ENCODE results near the gene BUD23.
"Not testable (repeated sequence)": the region's sequence is repeated elsewhere in the genome, so short reads cannot be mapped to it uniquely, and the experiment has no call there.

Gene BUD23

DNA sequence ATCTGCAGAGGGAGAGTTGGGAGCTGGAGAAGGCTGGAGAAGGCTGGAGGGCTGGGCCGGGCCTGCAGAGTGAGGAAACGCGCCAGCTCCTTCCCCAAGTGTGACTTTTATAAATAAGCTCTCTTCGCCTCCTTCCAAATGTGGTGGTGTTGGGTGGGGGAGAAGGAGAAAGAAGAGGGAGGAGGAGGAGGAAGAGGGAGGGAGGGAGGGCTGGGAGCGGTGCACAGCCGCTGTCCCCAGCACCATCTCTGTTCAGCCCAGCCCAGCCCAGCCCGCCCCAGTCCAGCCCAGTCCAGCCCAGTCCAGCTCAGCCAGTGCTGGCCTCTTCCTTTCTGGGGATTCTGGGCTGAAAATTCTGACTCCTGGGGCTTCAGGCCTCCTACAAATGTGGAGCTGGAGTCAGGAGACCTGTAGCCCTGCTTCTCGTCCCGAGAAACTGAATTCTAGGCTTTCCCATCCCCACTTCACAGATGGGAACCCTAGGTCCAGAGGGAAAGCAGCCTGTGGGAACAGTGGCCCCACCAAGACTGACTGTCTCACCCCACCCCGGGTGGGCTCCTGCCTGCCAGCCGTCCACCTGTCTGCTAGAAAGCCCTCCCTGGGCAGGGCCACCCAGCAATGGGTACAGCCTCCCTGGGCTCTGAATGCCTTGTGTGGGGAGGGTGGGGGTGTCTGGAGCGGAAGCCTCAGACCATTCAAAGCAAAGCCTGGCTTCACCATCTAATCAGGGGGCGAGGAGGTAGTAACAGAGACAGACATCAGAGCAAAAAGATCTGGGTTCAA is 33.8 kb downstream of the BUD23 start:
- peak overlapping the region; percentile 91 for H3K27ac ChIP-seq
- DNase-seq (ENCODE audit: low read depth, low spot score) = no peak

DNA sequence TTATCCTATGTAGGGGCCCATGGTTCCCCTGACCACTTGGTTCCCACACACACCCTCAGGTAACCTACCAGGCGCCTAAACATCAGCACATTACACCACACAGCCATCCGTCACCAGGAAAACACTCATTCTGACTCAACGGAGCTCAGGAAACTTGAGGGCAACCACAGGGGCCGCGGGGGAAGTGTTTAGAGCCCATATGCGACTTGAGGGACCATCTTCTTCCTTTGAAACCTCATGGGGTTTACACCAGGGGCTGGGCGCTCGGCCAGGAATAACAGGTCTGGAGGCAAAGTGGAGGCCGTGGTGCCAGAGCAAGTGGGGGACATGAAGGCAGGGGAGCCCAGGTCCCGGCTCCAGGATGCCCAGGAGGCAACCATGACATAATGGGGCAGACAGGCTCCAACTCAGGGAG is 34.6 kb downstream of the BUD23 start:
- no peak for DNase-seq (ENCODE audit: low read depth, low spot score)
- H3K27ac ChIP-seq = peak overlapping the region; percentile 91

DNA sequence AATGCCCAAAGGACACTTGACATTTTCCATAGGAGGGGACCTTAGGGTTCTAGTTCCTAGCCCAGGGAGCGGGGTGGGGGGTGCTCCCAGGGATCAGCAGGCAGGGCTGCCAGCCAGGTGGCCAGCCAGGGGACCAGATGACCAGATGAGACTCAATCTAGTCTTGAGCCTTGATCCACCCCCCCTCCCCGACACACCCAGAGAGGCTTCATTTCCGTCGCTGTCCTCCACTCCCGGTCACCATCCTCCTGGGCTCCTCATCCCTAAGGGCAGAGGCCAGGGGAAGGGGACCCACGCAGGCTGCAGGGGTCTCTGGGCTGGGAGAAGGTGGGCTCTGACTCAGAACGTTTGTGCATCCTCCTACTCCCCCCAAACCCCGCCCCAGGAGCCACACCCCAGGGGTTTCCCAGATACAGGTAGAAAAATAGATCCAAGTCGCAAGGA is 35.1 kb downstream of the BUD23 start:
- H3K27ac ChIP-seq = peak overlapping the region; percentile 91
- no peak for DNase-seq (ENCODE audit: low read depth, low spot score)

DNA sequence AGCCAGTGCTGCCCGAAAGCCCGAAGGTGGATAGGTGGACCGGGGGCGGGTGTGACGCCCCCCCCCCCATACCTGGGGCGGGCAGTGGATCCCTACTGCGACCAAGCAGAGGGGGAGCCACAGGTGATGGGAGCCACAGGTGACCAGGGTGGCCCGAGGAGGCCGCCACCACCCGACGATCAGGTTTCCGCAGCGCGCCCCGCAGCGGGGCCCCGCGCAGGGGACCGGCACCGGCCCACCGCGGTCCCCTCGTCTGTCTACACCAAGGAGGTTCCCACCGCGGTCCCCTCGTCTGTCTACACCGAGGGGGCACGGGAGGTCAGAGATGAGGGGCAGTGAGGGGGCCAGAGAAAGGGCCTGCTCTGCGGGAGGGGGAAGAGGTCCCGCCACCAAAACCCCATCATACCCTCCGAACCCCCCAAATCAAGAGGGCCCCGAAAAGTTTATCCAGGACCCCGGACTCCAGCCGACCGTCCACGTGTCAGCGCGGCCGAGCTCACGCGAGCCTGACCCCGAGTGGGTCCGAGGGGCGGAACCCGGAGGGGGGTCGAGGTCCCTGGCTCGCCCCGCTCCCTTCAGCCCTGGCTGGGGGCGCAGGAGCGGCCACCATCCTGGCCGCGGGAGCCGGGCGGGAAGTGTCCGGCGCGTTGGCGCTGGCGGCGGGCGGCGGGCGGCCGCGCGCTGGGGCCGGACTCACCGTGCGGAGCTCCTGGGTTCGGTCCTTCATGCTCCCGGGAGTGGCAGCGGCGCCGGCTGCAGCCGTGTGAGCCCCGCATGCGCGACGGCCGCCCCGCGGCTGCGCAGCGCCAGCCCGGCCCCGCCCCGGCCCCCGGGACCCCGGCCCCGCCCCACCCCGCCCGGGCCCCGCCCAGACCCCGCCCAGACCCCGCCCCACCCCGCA is 35.8 kb downstream of the BUD23 start, which contains the start of gene STX1A:
Gene STX1A (minus strand): TSS at position 765 of the 901 bp plus-strand sequence. CDS start 38 bp downstream, at position 727.
- no peak for DNase-seq (ENCODE audit: low read depth, low spot score)
- H3K27ac ChIP-seq = peak within 1 kb of the TSS; percentile 91

DNA sequence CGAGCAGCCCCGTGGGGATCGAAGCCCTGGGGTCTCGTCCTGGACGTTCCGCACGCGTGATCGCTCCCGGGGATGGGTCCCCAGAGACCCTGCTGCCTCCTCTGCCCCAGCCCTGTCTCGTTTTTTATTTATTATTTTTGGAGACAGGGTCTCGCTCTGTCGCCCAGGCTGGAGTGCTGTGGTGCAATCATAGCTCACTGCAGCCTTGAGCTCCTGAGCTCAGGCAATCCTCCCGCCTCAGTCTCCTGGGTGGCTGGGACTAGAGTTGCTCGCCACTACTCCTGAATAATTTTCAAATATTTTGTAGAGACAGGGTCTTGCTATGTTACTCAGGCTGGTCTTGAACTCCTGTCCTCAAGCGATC is 36.4 kb downstream of the BUD23 start:
- H3K27ac ChIP-seq = no peak overlapping the region
- DNase-seq (ENCODE audit: low read depth, low spot score) = no peak

DNA sequence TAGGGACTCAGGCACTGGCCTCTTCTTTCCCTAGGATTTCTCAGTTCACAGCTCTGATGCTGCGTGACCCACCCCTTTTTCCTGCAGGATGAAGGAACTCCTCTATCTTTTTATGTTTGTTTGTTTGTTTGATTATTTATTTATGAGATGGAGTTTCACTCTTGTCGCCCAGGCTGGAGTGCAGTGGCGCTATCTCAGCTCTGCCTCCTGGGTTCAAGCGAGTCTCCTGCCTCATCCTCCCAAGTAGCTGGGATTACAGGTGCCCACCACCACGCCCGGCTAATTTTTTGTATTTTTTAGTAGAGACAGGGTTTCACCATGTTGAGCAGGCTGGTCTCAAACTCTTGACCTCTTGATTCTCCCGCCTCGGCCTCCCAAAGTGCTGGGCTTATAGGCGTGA is 37.0 kb downstream of the BUD23 start:
- DNase-seq (ENCODE audit: low read depth, low spot score); H3K27ac ChIP-seq: not testable (repeated sequence)

DNA sequence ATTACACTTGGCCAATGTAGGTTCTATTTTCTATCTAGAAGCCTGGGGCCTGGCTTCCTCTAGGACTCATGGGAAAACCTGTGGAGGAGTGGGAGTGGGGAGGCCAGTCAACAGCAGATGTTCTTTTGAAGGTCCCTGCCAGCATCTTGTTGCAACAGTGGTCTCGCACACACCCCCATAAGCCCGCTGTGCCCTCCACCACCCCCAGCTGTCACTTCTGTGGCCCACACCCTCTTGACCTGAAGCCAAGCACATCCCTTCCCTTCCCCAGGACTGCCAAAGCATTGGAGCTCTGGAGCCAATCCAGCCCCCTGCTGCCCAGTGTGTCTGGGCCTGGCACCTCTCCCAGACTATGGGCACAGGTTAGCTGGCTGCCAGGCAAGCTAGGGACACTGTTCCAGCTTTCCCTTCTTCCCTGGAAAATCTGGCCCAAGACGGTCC is 38.0 kb downstream of the BUD23 start:
- DNase-seq (ENCODE audit: low read depth, low spot score) = no peak
- H3K27ac ChIP-seq = no peak overlapping the region

DNA sequence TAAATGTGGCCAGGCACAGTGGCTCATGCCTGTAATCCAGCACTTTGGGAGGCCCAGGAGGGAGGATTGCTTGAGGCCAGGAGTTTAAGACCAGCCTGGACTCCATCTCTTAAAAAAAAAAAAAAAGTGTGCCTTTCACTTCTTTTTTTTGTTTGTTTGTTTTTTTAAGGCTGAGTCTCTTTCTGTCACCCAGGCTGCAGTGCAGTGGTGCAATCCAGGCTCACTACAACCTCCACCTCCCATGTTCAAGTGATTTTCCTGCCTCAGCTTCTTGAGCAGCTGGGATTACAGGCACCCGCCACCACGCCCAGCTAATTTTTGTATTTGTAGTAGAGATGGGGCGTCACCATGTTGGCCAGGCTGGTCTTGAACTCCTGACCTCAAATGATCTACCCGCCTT is 38.8 kb downstream of the BUD23 start:
- not testable (repeated sequence) for H3K27ac ChIP-seq

DNA sequence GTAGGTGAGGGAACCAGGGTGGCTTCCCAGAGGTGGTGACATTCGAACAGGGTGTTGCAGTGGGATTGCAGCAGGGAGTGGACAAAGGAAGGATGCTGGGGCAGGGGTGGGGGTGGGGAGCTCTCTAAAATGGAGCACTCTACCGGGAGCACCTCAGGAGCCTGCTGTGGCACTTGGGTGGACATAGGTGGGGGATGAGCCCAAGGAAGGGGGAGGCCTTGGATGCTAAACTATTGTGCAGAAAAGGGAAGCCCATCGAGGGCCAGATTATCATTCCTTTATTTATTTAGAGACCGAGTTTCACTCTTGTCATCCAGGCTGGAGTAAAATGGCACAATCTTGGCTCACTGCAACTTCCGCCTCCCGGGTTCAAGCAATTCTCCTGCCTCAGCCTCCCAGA is 39.4 kb downstream of the BUD23 start:
- no peak for DNase-seq (ENCODE audit: low read depth, low spot score)
- no peak overlapping the region for H3K27ac ChIP-seq

More for the DNA sequence above, 38.8 kb downstream of the BUD23 start:
- DNase-seq (ENCODE audit: low read depth, low spot score) = not testable (repeated sequence)

DNA sequence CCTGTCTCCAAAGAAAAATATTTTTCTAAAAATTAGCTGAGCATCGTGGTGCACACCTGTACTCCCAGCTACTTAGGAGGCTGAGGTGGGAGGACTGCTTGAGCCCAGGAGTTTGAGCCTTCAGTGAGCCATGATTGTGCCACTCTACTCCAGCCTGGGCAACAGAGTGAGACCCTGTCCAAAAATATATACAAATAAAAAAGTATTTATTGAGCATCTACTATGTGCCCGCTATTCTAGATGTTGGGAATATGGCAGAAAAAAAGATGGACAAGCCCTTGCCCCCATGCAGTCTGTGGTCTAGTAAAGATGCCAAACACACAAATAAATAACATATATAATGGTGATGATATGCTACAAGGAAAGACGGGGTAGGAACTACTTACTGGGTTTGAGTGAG is 40.4 kb downstream of the BUD23 start:
- DNase-seq (ENCODE audit: low read depth, low spot score) = no peak

DNA sequence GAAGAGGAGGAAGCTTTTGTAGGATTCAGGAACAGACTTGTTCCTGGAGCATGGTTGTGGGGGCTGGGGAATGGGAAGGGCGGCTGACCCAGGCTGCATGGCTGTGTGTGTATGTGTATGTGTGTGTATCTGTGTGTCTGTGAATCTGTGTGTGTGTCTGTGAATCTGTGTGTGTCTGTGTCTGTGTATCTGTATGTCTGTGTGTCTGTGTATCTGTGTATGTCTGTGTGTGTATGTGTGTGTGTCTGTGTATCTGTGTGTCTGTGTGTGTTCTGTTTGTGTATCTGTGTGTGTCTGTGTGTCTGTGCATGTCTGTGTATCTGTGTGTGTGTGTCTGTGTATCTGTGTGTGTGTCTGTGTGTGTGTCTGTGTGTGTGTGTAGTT is 42.7 kb downstream of the BUD23 start:
- DNase-seq (ENCODE audit: low read depth, low spot score) = no peak
- no peak overlapping the region for H3K27ac ChIP-seq

More for the DNA sequence above, 40.4 kb downstream of the BUD23 start:
- H3K27ac ChIP-seq = no peak overlapping the region

DNA sequence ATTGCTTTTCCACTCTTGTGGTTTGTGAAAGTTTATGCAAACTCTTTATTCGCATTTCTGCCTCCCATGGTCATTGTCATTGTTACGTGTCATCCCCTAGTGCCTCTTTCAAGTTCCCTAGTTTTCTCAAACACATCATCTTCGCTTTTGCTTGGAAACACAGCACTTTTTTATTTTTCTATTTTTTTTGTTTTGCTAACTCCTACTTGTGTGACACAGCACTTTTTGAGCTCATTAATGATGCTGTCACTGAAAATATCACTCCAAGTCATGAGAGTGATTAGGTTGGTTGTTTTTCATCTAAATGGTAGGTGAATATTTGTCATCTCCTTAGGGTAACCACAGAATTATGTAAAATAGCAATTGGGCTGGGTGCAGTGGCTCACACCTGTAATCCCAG is 44.6 kb downstream of the BUD23 start:
- no peak for DNase-seq (ENCODE audit: low read depth, low spot score)
- no peak overlapping the region for H3K27ac ChIP-seq

DNA sequence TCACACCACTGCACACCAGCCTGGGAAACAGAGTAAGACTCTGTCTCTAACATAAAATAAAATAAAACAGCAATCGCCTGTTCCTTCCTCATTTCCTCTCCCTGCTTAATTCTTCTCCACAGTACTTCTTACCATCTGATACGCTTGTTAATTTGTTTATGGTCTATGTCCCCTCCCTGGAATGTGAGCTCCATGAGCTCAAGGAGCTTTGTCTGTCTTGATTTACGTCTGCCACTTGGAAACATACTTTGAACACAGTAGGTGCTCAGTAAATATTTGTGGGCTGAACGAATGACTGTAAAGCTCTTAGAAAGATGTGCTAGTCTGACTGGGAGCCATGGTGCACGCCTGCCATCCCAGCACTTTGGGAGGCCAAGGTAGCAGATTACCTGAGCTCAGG is 45.2 kb downstream of the BUD23 start:
- no peak overlapping the region for H3K27ac ChIP-seq
- DNase-seq (ENCODE audit: low read depth, low spot score) = no peak

DNA sequence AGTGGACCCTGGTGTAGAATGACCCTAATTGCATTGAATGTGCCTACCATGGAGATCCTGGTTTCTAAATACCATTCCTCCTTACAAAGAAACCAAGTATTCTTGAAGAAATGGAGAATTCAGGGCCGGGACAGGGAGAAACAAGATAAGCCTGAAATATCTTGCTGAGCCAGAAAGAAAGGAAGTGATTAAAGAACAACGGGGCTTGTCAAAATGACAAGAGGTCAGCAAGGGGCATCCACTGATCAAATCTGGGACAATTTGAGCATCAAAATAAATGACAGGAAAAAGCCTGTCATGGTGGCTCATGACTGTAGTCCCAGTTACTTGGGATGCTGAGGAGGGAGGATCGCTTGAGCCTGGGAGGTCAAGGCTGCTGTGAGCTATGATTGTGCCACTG is 47.1 kb downstream of the BUD23 start:
- DNase-seq (ENCODE audit: low read depth, low spot score) = no peak
- no peak overlapping the region for H3K27ac ChIP-seq

DNA sequence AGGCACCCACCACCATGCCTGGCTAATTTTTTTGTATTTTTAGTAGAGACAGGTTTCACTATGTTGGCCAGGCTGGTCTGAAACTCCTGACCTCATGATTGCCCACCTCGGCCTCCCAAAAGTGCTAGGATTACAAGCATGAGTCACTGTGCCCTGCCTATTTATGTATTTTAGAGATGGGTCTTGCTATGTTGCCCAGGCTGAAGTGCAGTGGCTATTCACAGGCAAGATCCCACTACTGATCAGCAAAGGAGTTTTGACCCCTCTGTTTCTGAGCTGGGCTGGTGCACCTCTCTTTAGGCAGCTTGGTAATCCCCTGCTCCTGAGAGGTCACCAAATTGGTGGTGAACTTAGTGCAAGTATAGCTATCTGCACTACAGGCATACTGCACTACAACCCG is 49.0 kb downstream of the BUD23 start:
- DNase-seq (ENCODE audit: low read depth, low spot score) = no peak
- H3K27ac ChIP-seq = no peak overlapping the region

DNA sequence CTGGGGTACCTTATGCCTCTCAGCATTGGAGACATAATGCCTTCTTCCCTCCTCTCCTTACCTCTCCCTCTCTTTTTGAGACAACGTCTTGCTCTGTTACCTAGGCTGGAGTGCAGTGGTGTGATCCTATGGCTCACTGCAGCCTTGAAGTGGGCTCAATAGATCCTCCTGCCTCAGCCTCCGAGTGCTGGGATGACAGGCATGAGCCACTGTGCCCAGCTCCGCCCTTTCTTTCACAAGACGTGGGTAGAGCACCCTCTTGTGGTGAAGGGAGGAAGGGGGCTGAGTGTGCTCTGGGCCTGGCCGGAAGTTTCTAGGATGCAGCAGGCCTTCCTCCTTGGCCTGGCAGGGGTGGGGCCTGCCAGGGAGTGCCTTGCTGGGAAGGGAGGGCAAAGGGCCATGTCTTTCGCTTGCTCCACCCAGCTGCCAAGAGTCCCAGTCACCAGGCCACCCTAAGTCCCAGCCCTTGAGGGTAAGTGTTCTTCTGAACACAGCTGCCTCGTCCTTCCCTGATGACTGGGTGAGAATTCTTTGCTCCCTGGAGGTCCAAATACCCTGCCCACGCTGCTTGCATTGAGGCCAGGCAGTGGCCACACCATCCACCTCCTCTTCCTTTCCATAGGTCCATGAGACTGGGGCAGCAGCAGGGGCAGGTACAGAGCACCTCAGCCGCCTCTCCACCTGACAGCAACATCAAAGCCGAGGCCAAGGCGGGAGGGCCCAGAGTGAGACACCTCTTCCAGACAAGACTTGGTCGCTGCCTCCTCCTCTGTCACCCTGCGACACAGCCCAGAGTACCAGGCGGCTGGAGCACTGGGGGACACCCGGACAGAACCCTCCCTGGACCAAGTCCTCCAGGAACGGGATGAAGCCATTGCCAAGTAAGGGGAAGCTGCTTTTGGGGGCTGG is 51.5 kb downstream of the BUD23 start:
- H3K27ac ChIP-seq = peak overlapping the region; percentile 41
- no peak for DNase-seq (ENCODE audit: low read depth, low spot score)

DNA sequence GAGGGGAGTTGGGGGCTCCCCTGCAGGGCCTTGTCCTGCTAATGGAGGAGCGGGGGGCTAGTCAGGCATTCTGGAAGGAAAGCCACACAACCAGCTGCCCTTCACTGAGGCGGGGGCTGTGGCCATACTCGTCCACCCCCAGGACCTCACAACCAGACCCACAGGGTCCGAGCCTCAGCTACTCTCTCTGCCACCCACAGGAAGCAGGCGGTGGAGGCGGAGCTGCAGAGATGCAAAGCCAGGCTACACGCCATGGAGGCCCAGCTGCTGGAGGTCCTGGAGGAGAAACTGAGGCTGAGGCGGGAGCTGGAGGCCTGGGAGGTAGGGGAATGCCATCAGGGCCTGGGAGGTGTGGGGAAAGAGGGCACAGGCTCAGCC is 52.1 kb downstream of the BUD23 start:
- H3K27ac ChIP-seq = peak overlapping the region; percentile 41

DNA sequence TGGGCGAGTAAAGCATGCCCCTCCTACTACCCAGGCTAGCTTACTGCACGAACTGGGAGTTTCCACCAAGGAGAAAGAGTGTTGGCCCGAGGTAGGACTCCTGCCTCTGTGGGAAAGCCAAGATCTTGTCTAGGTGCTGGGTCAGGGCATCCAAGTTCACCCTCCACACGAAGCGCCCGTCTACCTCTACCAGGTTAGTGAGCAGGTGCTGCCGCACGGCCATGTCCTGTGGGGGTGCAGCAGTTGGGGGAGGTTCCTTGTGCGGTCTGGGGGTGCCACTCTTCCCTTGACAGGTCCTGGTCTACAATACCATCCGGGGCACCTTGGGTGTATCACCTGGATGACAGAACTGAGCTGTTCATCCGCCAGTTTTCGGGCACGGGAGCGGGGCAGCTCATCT is 53.5 kb downstream of the BUD23 start:
- H3K27ac ChIP-seq = no peak overlapping the region
- no peak for DNase-seq (ENCODE audit: low read depth, low spot score)

More for the DNA sequence above, 52.1 kb downstream of the BUD23 start:
- no peak for DNase-seq (ENCODE audit: low read depth, low spot score)

DNA sequence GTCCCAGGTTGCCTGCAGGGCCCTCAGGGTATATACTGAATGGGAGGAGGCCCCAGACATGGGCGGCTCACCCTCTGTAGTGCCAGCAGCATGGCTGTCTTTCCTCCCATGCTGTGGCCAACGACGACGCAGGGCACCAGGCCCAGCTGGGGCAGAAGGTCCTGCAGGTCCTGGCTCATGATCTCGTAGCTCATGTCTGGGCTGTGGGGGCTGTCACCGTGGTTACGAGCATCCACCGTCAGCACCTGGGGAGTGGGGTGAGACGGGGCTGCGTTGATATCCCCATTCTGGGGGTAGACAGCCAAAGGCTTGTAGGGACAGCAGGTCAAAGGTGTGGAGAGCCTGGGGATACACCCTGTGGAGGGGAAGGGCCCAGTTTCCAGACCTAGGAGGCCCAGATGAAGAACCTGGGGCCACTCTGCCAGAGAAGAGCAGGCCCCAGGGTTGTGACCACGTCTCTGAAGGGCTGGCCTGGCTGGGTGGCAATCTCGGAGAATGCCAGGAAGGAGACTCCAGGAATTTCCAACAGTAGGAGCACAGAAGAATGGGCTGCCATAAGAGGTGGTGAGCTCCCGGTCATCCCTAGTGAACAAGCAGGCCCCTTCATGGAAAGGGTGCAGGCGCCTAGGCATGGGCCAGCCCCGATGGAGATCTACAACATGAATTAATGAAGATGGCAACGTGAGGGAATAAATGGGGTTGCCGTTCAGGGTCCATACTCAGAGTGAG is 54.3 kb downstream of the BUD23 start:
- H3K27ac ChIP-seq = peak overlapping the region; percentile 63
- no peak for DNase-seq (ENCODE audit: low read depth, low spot score)

DNA sequence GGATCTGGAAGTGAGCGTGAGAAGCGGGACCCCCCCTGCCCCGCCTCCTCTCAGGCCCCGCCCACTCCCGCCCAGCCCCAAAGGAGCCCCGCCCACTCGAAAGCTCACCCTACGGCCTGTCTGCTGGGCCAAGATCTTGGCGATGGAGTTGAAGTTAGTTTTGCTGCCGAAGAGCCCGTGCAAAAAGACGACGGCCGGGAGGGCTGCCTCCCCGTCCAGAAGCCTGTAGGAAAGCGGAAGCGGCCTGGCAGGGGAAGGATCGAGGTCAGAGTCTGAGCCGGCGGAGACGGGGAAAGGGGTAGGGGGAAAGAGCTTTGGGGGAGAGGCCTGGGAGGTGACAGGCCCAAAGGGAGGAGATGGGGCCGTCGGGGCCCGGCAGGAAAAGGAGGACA is 54.8 kb downstream of the BUD23 start:
- H3K27ac ChIP-seq = peak overlapping the region; percentile 63
- no peak for DNase-seq (ENCODE audit: low read depth, low spot score)
